Measurements from ENCODE around the gene HOXA9. TPM values are rescaled to one million over a fixed set of nuclear protein-coding genes. Genes with fewer than 3 reads are reported as not detected.

The HOXA9 gene
- polyA plus RNA-seq, 1 of the 3 experiments (the other 2 are of a cell fraction), result not detected

DNA sequence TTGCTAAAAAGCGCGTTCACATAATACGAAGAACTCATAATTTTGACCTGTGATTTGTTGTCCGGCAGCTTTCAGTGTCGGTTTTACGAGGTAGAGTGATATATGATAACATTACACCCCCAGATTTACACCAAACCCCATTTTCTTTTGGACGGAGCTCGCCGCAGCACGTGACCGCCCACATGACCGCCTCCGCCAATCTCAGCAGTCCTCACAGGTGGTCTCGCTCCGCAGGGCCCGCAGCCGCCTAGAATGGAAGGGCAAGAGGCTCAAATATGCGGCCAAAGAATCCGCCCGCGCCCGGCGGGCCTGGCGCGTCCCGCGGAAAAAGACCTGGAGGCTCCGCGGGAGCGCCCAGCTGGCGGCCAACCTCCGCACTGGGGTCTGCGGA is 8.8 kb downstream of the HOXA9 start, which contains the start of gene HOXA7:
TSS of gene HOXA7 (minus strand) at position 168 of the 391 bp plus-strand sequence. CDS start at position 38, 130 bp downstream.
- Histone ChIP-seq H3K79me2 (ENCODE audit: insufficient read depth) (no peaks in the 10 kb centered on the region), H3F3A (replicated peaks; ENCODE audit: insufficient read depth) (no peaks in the 10 kb centered on the region), H3K27ac (ENCODE audit: low read depth in 2 of 2, low read length in 1 of 2) (no peak within 1 kb of the TSS), H3K27me3 (ENCODE audit: insufficient read depth) (peaks cover 93% of the 10 kb centered on the region), H3K4me2 (peak within 1 kb of the TSS; percentile 32; the same call in 1 of the 2 replicates), H3K4me1 (ENCODE audit: control insufficient read depth in 1 of 2, insufficient read depth in 2 of 2, low read depth in 1 of 2, low read length in 1 of 2) (peaks cover 0 to 8% of the 10 kb centered on the region in 2 experiments; a peak in 1 of 4 replicates), H4K20me1 (ENCODE audit: insufficient read depth) (peaks cover 6% of the 10 kb centered on the region; the same call in 1 of the 2 replicates), H3K36me3 (replicated peaks in 1 of 2; ENCODE audit: control insufficient read depth in 1 of 2, insufficient read depth in 2 of 2, low read length in 1 of 2) (no peaks in the 10 kb centered on the region), H3K9me2 (no peaks in the 10 kb centered on the region), H2AFZ (ENCODE audit: low read depth) (no peak within 1 kb of the TSS), H3K9ac (no peak within 1 kb of the TSS), H3K4me3 (ENCODE audit: low read depth in 2 of 2, low read length in 1 of 2) (no peak within 1 kb of the TSS), H3K9me3 (no peaks in the 10 kb centered on the region)
- 9% methylated on average over 27 of the region's 33 CpGs for WGBS (ENCODE audit: low lambda C conversion rate)
- CTCF ChIA-PET, result interaction anchor here (0.7 to 11.7 kb wide), 9 partner anchors 9 to 1263 kb away, joined by 3 to 270 read pairs (median 6); partner anchors contain the start of genes HOXA3, HOXA5 and HOXA6
- POLR2A ChIA-PET, result no interaction called here
- TF ChIP-seq, protein P1, sequence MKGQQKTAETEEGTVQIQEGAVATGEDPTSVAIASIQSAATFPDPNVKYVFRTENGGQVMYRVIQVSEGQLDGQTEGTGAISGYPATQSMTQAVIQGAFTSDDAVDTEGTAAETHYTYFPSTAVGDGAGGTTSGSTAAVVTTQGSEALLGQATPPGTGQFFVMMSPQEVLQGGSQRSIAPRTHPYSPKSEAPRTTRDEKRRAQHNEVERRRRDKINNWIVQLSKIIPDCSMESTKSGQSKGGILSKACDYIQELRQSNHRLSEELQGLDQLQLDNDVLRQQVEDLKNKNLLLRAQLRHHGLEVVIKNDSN (IDR thresholded peaks at IDR 0.05; ENCODE audit: borderline replicate concordance, low read depth), result peak; percentile 53; the same call in 1 of the 2 replicates
- TF ChIP-seq GATA2 (CRISPR knock-in tag; IDR thresholded peaks at IDR 0.05) (no peak), EZH2phosphoT487 (IDR thresholded peaks at IDR 0.05; ENCODE audit: borderline replicate concordance, low read depth) (peak; percentile 95)
- DNase-seq, result peak; percentile 56

- Histone ChIP-seq H3K9me2 (no peaks in the 10 kb centered on the region), H3K9me3 (no peaks in the 10 kb centered on the region), H3K36me3 (replicated peaks in 1 of 2; ENCODE audit: control insufficient read depth in 1 of 2, insufficient read depth in 2 of 2, low read length in 1 of 2) (no peaks in the 10 kb centered on the region), H3K27me3 (ENCODE audit: insufficient read depth) (peaks cover 98% of the 10 kb centered on the region), H3F3A (replicated peaks; ENCODE audit: insufficient read depth) (no peaks in the 10 kb centered on the region), H3K79me2 (ENCODE audit: insufficient read depth) (no peaks in the 10 kb centered on the region), H3K4me2 (peak overlapping the region; percentile 32; the same call in 1 of the 2 replicates), H3K27ac (ENCODE audit: low read depth in 2 of 2, low read length in 1 of 2) (no peak overlapping the region), H2AFZ (ENCODE audit: low read depth) (no peak overlapping the region), H3K9ac (no peak overlapping the region), H4K20me1 (ENCODE audit: insufficient read depth) (peaks cover 6% of the 10 kb centered on the region; the same call in 1 of the 2 replicates), H3K4me3 (ENCODE audit: low read depth in 2 of 2, low read length in 1 of 2) (no peak overlapping the region), H3K4me1 (ENCODE audit: control insufficient read depth in 1 of 2, insufficient read depth in 2 of 2, low read depth in 1 of 2, low read length in 1 of 2) (peaks cover 0 to 9% of the 10 kb centered on the region in 2 experiments; a peak in 1 of 4 replicates)
- 10% methylated on average over 37 of the region's 63 CpGs for WGBS (ENCODE audit: low lambda C conversion rate)
- no peak for DNase-seq
- ChIA-PET POLR2A (no interaction called here), CTCF (interaction anchor here (0.6 to 11.7 kb wide), 17 partner anchors 8 to 1263 kb away, joined by 3 to 270 read pairs (median 3); partner anchors contain the start of genes HOXA3, HOXA5 and HOXA6)
- TF ChIP-seq, protein P2, sequence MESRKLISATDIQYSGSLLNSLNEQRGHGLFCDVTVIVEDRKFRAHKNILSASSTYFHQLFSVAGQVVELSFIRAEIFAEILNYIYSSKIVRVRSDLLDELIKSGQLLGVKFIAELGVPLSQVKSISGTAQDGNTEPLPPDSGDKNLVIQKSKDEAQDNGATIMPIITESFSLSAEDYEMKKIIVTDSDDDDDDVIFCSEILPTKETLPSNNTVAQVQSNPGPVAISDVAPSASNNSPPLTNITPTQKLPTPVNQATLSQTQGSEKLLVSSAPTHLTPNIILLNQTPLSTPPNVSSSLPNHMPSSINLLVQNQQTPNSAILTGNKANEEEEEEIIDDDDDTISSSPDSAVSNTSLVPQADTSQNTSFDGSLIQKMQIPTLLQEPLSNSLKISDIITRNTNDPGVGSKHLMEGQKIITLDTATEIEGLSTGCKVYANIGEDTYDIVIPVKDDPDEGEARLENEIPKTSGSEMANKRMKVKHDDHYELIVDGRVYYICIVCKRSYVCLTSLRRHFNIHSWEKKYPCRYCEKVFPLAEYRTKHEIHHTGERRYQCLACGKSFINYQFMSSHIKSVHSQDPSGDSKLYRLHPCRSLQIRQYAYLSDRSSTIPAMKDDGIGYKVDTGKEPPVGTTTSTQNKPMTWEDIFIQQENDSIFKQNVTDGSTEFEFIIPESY (IDR thresholded peaks at IDR 0.05; ENCODE audit: borderline replicate concordance, low read depth), result no peak
- TF ChIP-seq, protein P3, sequence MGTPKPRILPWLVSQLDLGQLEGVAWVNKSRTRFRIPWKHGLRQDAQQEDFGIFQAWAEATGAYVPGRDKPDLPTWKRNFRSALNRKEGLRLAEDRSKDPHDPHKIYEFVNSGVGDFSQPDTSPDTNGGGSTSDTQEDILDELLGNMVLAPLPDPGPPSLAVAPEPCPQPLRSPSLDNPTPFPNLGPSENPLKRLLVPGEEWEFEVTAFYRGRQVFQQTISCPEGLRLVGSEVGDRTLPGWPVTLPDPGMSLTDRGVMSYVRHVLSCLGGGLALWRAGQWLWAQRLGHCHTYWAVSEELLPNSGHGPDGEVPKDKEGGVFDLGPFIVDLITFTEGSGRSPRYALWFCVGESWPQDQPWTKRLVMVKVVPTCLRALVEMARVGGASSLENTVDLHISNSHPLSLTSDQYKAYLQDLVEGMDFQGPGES (IDR thresholded peaks at IDR 0.05; ENCODE audit: low read depth, low read length), result no peak
- TF ChIP-seq SIN3A (IDR thresholded peaks at IDR 0.05; ENCODE audit: borderline replicate concordance, low read depth, low read length), result no peak
- TF ChIP-seq RCOR1 (IDR thresholded peaks at IDR 0.05; ENCODE audit: low read length), result no peak
These were observed 9.4 kb downstream of the HOXA9 start for GRCh38 chr7:27155816-27156507.
